ENCODE data around the gene SHANK2. TPM values are rescaled to one million over a fixed set of nuclear protein-coding genes. Genes with fewer than 3 reads are reported as not detected.

SHANK2 gene
- total RNA-seq, 4 donors from 2014 or later: 5.9 to 14.0 (median 10.1) TPM

- TF ChIP-seq EP300 (IDR thresholded peaks at IDR 0.05): no peak
- no peak for TF ChIP-seq POLR2A (IDR thresholded peaks at IDR 0.05)
- TF ChIP-seq CTCF (IDR thresholded peaks at IDR 0.05): no peak
- TF ChIP-seq POLR2AphosphoS5 (IDR thresholded peaks at IDR 0.05): no peak
- H3K27me3 ChIP-seq: peaks cover 34% of the 10 kb centered on the region
- no peaks in the 10 kb centered on the region for H3K9me3 ChIP-seq
- H3K27ac ChIP-seq: no peak overlapping the region
- DNase-seq (ENCODE audit: low spot score in 2 of 2): no peak
- no peak overlapping the region for H3K4me3 ChIP-seq
- no peaks in the 10 kb centered on the region for H3K4me1 ChIP-seq
- 80% methylated on average over 7 of the region's 16 CpGs for WGBS
- no peaks in the 10 kb centered on the region for H3K36me3 ChIP-seq
Observed at GRCh38 chr11:71204294-71204693, 48.1 kb downstream of the SHANK2 start.

GRCh38 chr11:71203681-71204080 lies 48.7 kb downstream of the SHANK2 start:
- H3K36me3 ChIP-seq: no peaks in the 10 kb centered on the region
- WGBS: 81% methylated on average over 5 of the region's 11 CpGs
- H3K4me3 ChIP-seq: no peak overlapping the region
- peaks cover 38% of the 10 kb centered on the region for H3K27me3 ChIP-seq
- TF ChIP-seq EP300 (IDR thresholded peaks at IDR 0.05) (no peak), POLR2AphosphoS5 (IDR thresholded peaks at IDR 0.05) (no peak), POLR2A (IDR thresholded peaks at IDR 0.05) (no peak), CTCF (IDR thresholded peaks at IDR 0.05) (no peak)
- DNase-seq (ENCODE audit: low spot score in 2 of 2): no peak
- no peak overlapping the region for H3K27ac ChIP-seq
- H3K9me3 ChIP-seq: no peaks in the 10 kb centered on the region
- H3K4me1 ChIP-seq: no peaks in the 10 kb centered on the region

GRCh38 chr11:71202966-71203365 lies 49.4 kb downstream of the SHANK2 start:
- 92% methylated on average over 4 of the region's 4 CpGs for WGBS
- Histone ChIP-seq H3K4me1 (no peaks in the 10 kb centered on the region), H3K27ac (no peak overlapping the region), H3K36me3 (no peaks in the 10 kb centered on the region), H3K27me3 (peaks cover 39% of the 10 kb centered on the region), H3K9me3 (no peaks in the 10 kb centered on the region), H3K4me3 (no peak overlapping the region)
- TF ChIP-seq EP300 (IDR thresholded peaks at IDR 0.05): no peak
- TF ChIP-seq POLR2A (IDR thresholded peaks at IDR 0.05): no peak
- TF ChIP-seq POLR2AphosphoS5 (IDR thresholded peaks at IDR 0.05): no peak
- TF ChIP-seq CTCF (IDR thresholded peaks at IDR 0.05): no peak
- no peak for DNase-seq (ENCODE audit: low spot score in 2 of 2)

- Histone ChIP-seq H3K4me3 (no peak overlapping the region), H3K4me1 (no peaks in the 10 kb centered on the region), H3K36me3 (no peaks in the 10 kb centered on the region), H3K27me3 (peaks cover 39% of the 10 kb centered on the region), H3K27ac (no peak overlapping the region), H3K9me3 (no peaks in the 10 kb centered on the region)
- TF ChIP-seq POLR2AphosphoS5 (IDR thresholded peaks at IDR 0.05) (no peak), CTCF (IDR thresholded peaks at IDR 0.05) (no peak), EP300 (IDR thresholded peaks at IDR 0.05) (no peak), POLR2A (IDR thresholded peaks at IDR 0.05) (no peak)
- no peak for DNase-seq (ENCODE audit: low spot score in 2 of 2)
- WGBS: 89% methylated on average over 5 of the region's 5 CpGs
Observed at GRCh38 chr11:71202598-71202944, 49.8 kb downstream of the SHANK2 start.

Other genes starting within 250 kb of the SHANK2 start
- gene DHCR7, start 195.8 kb upstream of the SHANK2 start, total RNA-seq: 100 to 1,000 TPM in 1 of 4 donors, 10 to 100 TPM in 3; 41.8 to 140 (median 76.7) TPM
- 100 to 1,000 TPM in 1 of 4 donors, 10 to 100 TPM in 3; 51.5 to 120 (median 61.3) TPM for gene NADSYN1, start 200.6 kb upstream of the SHANK2 start, total RNA-seq